DOHH2 (cell line): ENCODE measurements around the gene SOX30.

ENCODE experiments used
- CTCF ChIP-seq: fragments of 200-600 bp; sonication (generic); IDR thresholded peaks from one replicate; pipeline ENCODE4 v1.5.1; 2014; ENCODE audit warnings: antibody characterized with exemption, mild to moderate bottlenecking, low read depth, low read length; ENCODE audit not compliant: poor library complexity, severe bottlenecking
- EZH2phosphoT487 ChIP-seq: fragments of 200-600 bp; sonication (generic); IDR thresholded peaks from 2 replicates; pipeline ENCODE4 v1.6.1; 2017; ENCODE audit warnings: borderline replicate concordance, mild to moderate bottlenecking, antibody characterized with exemption, low read length, moderate library complexity, mixed read lengths

- no peak for TF ChIP-seq CTCF
- TF ChIP-seq EZH2phosphoT487, result no peak
These were observed 52.0 kb downstream of the SOX30 start for GRCh38 chr5:157600252-157600651.
